ENCODE data around the gene PCSK9.

PCSK9 gene

DNA sequence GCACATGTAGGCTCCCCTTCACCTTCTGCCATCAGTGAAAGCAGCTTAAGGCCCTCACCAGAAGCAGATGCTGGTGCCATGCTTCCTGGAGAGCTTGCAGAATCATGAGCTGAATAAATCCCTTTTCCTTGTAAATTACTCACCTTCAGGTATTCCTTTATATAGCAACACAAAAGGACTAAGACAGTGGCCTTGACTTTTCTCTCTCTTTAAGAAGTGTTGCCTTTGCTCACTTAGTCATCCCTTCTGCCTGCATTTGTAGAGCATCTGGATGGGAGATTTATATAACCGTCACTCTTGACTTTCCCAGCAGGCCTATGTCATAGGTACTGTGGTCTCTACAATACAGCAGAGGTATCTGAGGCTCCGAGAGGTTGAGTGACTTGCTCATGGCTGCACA lies 3.7 kb downstream of the PCSK9 start:
- in situ Hi-C loops (cut with HindIII; ENCODE audit: low sequenced_read_pairs): no loop called here

- in situ Hi-C loops (cut with HindIII; ENCODE audit: low sequenced_read_pairs): no loop called here
These were observed 4.4 kb downstream of the PCSK9 start for GRCh38 chr1:55043726-55044125.

DNA sequence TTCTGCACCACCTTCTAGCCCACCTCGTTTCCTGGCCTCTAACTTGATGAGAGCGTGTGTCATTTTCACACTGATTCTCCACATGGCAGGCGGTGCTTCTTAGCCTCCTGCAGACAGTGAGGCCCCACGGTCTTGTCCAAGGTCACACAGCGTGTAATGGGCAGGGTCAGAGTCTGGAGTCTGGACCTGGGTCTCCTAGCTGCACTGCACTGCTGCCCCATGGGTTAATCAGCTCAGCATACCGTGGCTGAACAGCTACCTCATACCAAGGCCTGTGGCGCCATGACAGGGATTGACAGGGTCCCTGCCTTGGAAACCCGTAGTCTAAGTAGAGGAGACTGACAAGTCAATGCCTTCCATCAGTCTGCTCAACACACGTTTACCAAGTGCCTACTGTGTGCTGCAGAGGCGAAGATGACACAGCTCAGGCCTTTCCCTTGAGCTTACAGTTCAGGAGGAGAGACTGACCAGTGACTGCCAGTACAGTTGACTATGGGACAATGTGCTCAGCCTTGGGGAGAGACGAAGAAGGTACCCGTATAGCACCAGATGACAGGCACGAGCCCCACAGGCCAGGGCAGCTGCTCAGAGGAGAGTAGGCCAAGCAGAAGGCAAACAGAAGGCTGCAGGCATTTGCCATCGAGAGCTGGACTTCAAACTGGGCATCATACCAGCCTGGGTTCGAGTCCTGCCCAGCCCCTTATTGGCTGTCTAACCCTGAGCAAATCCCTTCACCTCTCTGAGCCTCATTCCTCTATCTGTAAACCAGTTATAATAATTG lies 5.5 kb downstream of the PCSK9 start:
- in situ Hi-C loops (cut with HindIII; ENCODE audit: low sequenced_read_pairs): no loop called here

DNA sequence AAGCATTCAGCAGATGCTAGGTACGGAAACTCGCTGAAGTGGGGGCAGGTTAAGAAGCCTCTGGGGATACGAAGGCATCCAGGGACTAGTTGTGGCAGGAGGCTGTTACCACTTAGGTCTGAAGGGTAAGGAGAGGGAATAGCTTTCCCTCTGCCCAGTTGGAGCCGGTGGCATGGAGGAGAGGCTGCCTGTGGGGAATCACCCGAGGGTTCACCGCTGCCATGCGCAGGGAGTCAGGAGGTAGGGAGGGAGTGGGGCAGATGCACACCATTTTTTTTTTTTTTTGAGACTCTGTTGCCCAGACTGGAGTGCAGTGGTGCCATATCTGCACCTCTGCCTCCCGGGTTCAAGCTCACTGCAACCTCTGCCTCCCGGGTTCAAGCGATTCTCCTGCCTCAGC lies 6.1 kb downstream of the PCSK9 start:
- in situ Hi-C loops (cut with HindIII; ENCODE audit: low sequenced_read_pairs): no loop called here

GRCh38 chr1:55046871-55047270 lies 7.5 kb downstream of the PCSK9 start:
- in situ Hi-C loops (cut with HindIII; ENCODE audit: low sequenced_read_pairs): no loop called here

DNA sequence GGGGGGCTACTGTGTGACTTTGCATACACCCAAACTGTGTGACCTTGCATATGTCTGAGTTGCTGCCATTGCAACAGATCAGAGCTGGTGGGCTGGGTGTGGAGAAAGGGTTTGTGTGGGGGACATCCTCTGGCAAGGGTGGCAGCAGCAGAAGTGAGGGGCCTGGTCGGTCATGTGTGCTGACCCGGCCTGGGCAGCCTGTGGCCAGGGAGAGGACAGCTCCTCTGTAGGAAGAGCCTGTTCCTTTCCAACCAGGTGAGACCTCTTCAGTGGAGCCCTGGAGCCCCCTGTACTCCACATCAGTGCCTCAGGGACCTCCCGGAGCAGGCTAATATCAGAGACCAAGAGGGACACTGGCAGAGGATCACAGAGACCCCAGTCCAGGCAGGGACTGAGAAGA lies 8.3 kb downstream of the PCSK9 start:
- in situ Hi-C loops (cut with HindIII; ENCODE audit: low sequenced_read_pairs): no loop called here

- in situ Hi-C loops (cut with HindIII; ENCODE audit: low sequenced_read_pairs): no loop called here
These were observed 9.3 kb downstream of the PCSK9 start for GRCh38 chr1:55048453-55049270.

- in situ Hi-C loops (cut with HindIII; ENCODE audit: low sequenced_read_pairs): no loop called here
These were observed 10.0 kb downstream of the PCSK9 start for GRCh38 chr1:55049271-55049913.

- in situ Hi-C loops (cut with HindIII; ENCODE audit: low sequenced_read_pairs): no loop called here
These were observed 10.5 kb downstream of the PCSK9 start for GRCh38 chr1:55049914-55050278.

- in situ Hi-C loops (cut with HindIII; ENCODE audit: low sequenced_read_pairs): no loop called here
These were observed 10.9 kb downstream of the PCSK9 start for GRCh38 chr1:55050283-55050682.

- in situ Hi-C loops (cut with HindIII; ENCODE audit: low sequenced_read_pairs): no loop called here
These were observed 11.8 kb downstream of the PCSK9 start for GRCh38 chr1:55051169-55051568.

DNA sequence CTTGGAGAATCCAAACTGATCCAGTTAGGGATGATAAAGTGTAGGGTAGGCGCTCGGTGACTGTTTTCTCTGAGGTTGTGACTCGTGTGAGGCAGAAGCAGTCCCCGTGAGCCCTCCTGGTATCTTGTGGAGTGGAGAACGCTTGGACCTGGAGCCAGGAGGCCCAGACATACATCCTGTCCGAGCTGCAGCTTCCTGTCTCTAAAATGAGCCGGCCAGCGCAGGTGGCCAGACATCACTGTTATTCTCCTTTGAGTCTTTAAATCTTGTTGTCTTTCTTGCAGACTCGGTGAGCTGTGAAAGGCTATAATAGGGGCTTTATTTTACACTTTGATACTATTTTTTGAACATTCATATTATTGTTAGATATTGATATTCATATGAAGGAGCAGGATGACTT lies 12.3 kb downstream of the PCSK9 start:
- in situ Hi-C loops (cut with HindIII; ENCODE audit: low sequenced_read_pairs): no loop called here

DNA sequence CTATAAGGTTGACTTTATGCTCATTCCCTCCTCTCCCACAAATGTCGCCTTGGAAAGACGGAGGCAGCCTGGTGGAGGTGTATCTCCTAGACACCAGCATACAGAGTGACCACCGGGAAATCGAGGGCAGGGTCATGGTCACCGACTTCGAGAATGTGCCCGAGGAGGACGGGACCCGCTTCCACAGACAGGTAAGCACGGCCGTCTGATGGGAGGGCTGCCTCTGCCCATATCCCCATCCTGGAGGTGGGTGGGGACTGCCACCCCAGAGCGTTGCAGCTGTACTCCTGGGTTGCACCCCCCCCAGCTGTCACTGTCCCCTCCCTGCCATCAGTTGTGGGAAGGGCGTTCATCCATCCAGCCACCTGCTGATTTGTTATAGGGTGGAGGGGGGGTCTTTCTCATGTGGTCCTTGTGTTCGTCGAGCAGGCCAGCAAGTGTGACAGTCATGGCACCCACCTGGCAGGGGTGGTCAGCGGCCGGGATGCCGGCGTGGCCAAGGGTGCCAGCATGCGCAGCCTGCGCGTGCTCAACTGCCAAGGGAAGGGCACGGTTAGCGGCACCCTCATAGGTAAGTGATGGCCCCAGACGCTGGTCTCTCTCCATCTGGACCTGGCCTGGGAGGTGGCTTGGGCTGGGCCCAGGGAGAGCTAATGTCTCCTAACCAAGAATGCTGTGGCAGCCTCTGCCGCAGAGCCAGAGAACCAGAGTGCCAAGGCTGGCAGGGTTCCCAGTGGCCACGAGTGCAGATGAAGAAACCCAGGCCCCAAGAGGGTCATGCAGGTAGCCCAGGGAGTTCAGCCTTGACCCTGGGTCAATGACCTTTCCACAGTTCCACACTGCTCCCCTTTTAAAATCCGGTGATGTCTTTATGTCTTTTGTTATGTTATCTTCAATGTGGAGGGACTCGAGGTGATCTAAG lies 13.1 kb downstream of the PCSK9 start:
- in situ Hi-C loops (cut with HindIII; ENCODE audit: low sequenced_read_pairs): no loop called here

DNA sequence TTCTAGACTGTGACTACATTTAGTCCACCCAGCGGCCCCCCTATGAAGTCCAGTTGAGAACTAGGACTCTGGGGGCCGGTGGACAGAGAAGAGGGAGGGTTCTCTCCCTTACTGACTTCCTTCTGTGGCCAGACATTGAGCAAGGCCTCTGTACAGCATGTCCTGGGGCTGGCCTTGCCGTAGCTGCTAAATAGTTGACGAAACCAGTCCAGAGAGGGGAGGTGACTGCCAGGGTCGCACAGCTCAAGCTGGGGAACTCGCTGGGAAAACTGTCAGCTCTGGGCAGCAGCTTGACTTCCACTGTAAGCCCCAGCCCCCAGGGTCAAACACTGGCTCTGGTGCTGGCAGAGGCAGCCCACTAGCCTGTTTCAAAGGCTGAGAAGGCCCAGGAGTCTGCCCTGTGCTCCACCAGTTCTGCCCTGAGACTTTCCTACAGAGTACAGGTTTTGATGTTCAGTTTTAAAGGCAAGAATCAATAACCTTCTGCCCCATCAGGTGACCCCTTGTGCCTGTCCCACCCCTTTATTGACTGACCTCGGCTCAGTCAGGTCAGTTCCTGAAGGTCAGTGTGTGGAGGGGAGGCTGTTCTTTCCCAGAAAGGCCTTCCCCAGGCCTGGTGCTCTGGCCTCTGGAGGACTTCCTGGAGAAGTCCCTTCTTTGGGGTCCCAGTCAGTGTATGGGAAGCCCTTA lies 14.1 kb downstream of the PCSK9 start:
- in situ Hi-C loops (cut with HindIII; ENCODE audit: low sequenced_read_pairs): no loop called here

DNA sequence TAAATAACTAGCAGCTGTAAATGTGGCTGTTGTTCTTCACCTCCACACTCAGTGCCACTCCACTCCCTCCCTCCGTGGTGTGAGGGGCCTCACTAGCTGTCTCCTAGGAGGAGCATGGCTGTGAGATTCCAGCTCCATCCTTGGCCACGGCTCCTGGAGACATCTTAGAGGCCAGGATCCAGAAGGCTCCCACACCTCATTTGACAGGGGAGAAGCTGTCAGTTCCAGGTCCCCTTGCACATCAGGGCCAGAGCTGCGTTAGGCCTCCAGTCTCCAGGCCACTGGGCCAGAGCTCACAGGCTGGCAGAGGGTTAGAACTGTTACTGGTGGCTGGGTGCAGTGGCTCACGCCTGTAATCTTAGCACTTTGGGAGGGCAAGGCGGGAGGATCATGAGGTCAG lies 15.0 kb downstream of the PCSK9 start:
- in situ Hi-C loops (cut with HindIII; ENCODE audit: low sequenced_read_pairs): no loop called here

- in situ Hi-C loops (cut with HindIII; ENCODE audit: low sequenced_read_pairs): no loop called here
These were observed 15.9 kb downstream of the PCSK9 start for GRCh38 chr1:55055084-55055882.

DNA sequence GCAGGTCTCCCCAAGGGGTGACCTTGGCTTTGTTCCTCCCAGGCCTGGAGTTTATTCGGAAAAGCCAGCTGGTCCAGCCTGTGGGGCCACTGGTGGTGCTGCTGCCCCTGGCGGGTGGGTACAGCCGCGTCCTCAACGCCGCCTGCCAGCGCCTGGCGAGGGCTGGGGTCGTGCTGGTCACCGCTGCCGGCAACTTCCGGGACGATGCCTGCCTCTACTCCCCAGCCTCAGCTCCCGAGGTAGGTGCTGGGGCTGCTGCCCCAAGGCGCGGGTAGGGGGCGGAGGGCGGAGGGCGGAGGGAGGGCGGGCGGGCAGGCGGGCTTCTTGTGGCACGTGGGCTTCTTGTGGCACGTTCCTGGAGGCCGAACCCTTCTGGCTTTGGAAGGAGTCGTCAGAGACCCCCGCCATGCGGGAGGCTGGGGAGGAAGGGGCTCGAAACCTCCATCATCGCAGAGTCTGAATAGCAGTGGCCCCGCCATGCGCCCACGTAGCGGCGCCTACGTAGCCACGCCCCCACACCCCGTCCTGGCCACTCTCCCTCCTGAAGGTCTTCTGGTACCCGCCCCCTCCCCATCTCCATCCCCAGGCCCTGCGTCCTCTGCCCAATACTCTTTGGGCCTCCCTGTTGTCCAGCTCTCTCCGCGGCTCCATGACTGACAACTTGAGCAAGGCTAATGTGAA lies 16.7 kb downstream of the PCSK9 start:
- in situ Hi-C loops (cut with HindIII; ENCODE audit: low sequenced_read_pairs): no loop called here

DNA sequence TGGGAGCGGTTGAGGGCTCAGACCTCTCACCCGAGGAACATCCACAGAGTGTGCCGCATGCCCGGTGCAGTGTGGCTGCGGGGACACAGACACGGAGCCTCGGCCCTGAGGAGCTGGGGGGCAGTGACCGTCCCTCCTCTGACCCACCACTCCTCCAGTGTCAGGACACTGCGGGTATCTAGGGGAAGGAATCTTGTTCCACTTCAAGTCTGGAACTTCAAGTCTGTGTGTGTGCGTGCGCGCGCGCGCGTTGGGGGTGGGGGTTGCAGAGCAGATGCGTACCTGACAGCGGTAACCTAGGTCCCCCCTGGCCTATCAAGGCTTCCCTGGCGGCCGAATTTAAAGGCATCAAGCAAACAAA lies 17.3 kb downstream of the PCSK9 start:
- in situ Hi-C loops (cut with HindIII; ENCODE audit: low sequenced_read_pairs): no loop called here

All from DLD1 (cell line).